Adipose tissue (tissue), 3 donors: ENCODE measurements around the gene DCLK2. TPM values are rescaled to one million over a fixed set of nuclear protein-coding genes. Genes with fewer than 3 reads are reported as not detected.

Experiments used
- H3K27ac ChIP-seq: one replicate; pipeline ENCODE4 v1.5.1; 2013; ENCODE audit warnings: low read depth, low read length
- WGBS, 3 donors: extraction: QIAGEN DNeasy Blood & Tissue Kit; methylation state at CpG; one replicate each; pipeline ENCODE4 v1.1.7; 2013; 5-methylcytosine and 5-hydroxymethylcytosine counted together
- polyA plus RNA-seq, 3 donors: library from polyadenylated mRNA; stranded (reverse); fragments of 200-250 nt; gene quantifications; one replicate each; pipeline ENCODE4 v1.2.3, GENCODE V29; 2013
- donor health status: healthy with polysubstance abuse.
- donor health status: Bipolar disorder and iron deficiency.
- donor health status: healthy.

The DCLK2 gene
- polyA plus RNA-seq, 3 donors: 0.93 to 3.7 (median 2.3) TPM

DNA sequence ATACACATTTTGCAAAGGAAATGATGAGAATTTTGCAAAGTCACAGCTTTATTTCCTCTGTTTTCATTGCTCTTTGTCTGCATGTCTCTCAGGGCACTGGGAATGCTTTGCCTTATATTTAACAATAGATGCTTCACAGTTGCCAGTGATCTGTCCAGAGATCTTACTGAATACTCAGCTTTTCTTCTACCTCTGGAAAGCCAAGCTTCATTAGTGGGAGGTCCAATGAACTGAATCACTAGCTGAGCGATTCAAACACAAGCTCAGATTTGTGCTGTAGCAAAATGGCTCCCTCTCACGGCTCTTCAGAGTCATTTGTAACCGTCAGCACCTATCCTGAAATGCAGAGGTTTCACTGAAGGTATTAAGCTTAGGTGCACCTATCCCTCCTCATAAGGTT is 138.9 kb downstream of the DCLK2 start:
- H3K27ac ChIP-seq: no peak overlapping the region
- 22 to 49% (median 30%) methylated on average over 3 of the region's 3 CpGs for WGBS, 3 donors

DNA sequence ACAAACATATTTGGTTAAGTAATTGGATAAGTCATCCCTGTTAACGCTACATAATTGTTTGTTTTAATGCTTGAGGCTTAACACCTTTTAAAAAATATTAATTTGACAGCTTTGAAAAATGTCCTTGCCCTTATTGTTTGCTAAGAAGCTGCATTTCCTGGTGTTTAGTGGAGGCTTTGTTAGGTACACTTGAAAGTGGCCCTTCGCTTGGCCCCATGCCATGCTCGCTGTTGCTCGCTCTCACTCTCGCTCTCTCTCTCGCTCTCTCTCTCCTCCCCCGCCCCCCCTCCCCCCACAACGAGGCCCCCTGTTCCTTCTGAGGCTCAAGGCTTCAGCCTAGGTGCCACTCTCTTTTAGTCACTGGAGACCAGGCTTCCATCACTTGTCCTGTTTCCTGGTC is 139.6 kb downstream of the DCLK2 start:
- WGBS, 3 donors: 48 to 73% (median 72%) methylated on average over 8 of the region's 8 CpGs
- no peak overlapping the region for H3K27ac ChIP-seq

DNA sequence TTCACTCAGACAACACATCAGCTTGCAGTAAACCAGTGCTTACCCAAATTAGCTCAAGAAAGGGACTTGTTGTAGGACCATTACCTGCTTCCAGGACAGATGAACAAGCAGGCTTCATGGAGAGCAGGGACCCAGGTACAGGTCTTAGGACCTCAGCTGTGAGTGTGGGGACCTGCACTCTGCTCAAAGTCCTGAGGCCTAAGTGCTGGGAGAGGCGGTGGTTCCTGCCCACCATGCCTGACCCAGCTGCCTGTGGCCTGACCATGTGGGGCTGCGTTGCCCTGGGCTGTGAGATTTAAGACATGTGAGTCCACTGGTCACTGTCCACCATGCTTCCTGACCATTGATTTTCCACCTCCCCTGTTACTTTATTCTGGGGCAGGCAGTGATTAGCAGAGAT is 140.2 kb downstream of the DCLK2 start:
- no peak overlapping the region for H3K27ac ChIP-seq
- 91 to 100% (median 92%) methylated on average over 2 of the region's 2 CpGs for whole genome bisulfite sequencing, 3 donors

DNA sequence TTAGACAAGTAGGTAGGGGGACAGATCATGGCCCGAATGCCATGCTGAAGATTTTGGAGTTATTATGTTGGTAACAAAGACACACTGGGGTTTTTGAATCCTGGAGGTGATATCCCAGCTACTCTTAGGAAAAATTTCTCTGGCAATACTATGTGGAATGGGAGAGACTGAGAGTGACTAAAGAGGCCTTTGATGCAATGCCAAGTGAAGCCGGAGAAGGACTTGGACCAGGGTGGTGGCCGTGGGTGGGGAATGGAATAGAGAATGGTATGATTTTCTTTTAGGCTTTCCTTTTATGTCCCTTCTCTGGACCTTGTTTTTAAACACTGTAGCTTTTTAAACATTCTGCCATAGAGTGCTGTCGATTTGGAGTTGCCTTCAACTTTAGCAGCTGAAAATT is 141.6 kb downstream of the DCLK2 start:
- H3K27ac ChIP-seq: no peak overlapping the region
- WGBS, 3 donors: 72 to 92% (median 77%) methylated on average over 4 of the region's 4 CpGs

DNA sequence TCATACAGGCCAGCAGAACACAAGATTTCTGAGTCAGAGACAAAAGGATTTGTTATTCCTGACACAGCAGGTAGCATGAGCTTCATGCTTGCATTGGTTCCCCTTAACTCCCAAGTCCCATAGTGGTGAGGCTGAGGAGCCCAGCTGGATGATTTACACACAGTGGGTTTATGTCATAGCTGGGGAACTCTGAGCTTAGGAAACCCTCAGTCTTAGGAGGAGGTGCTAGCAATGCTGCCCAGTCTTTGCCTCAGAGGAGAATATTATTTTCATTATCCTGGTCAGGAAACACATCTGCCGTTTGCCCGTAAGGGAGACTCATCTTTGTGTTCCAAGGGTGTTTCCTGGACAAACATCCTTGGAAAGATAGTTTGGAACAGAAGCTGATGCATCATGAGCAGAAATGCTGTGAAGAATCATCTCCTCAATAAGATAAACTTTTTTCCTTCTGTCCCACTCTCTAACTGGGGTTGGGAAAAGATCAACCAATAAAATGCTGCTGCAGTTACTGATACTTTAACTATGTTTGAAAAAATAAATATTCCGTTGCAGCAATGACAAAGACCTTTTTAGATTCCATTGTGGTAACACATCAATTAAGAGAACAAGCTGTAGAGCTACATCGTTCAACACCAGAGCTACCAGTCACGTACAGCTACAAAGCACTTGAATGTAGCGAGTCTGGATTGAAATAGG is 146.8 kb downstream of the DCLK2 start:
- no peak overlapping the region for H3K27ac ChIP-seq
- 85 to 92% (median 88%) methylated on average over 6 of the region's 6 CpGs for WGBS, 3 donors

DNA sequence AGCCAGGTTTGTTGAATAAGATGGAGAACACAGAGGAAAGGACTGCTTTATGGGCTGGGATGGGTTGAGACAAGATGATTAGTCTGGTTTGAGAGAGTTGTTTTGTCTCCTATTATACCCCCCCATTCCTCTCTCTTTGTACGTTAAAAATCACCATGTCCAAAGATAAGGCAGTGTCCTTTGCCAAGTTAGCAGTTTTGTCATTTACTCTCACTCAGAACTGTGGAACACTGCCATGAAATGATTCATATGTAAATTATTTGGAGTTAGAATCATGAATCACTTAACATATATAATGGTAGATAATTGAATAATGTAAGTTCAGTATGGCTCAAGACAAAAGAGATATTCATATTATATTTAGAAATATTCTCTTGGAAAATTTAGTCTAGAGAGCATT is 151.3 kb downstream of the DCLK2 start:
- 17 to 42% (median 42%) methylated on average over 1 of the region's 1 CpG for WGBS, 3 donors
- no peak overlapping the region for H3K27ac ChIP-seq

DNA sequence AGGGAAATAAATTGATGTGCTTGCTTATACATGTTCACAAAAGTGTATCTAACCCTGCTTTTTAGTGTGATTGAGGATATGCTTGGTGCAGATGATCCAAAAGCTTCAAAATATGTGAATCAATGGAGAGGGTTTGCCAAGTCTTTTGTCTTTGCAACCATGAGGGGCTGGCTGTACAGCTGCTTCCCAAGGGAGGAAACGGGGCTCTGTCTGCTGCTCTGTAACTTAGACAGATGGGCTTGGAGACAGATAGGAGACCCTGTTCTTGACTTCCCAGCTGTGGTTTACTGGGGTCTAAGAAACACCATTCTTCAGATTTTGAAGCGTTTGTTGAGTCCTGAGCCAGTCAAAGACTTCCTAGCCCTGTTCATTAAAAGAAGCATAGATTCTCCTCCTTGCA is 152.3 kb downstream of the DCLK2 start:
- H3K27ac ChIP-seq: no peak overlapping the region
- WGBS, 3 donors: 71 to 81% (median 78%) methylated on average over 2 of the region's 2 CpGs

DNA sequence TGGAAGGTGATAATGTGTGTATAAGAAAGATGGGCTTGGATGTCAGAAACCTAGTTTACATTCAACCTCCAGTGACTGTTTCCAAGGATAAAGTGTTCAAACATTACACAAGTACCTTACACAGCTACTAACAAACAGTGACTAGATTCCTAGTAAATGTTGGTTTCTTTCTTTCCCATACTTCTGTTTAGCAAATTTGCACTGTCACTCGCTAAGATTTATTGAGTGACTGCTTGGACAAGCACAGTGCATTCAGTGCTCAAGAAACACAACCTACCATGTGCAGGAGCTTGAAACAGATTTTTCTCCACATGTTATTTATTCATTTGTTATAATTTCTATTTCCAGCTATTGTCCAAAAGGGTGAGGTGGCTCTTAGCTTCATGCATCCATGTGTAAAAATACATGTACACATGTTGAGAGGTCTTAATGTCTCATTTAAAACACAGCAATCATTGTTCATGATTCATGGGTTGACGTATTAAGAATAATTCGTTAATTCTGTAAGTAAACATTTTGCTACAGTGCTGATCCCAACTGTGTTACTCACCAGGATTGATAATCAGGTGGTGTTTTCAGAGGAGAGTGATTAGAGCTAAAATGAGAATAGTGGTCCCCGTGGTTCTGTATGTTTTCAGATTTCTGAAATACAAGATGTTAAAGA is 153.0 kb downstream of the DCLK2 start:
- H3K27ac ChIP-seq: no peak overlapping the region
- 85 to 93% (median 85%) methylated on average over 4 of the region's 4 CpGs for WGBS, 3 donors

DNA sequence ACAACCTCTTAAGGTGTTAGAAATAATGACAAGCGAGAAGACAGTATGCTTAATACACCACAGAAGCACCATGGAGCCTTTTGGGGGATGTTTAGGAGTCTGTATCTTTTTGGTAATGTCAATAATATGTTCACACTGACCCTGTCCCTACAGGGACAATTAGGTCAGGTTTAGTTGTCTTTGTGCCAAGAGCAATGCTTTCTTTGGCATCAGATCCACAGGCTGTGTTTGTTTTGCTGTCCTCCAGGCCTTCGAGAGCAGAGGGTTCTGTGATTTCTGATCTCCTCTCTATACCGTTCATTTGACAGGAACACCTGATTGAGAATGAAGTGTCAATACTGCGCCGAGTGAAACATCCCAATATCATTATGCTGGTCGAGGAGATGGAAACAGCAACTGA is 153.8 kb downstream of the DCLK2 start:
- 58 to 82% (median 70%) methylated on average over 6 of the region's 6 CpGs for WGBS, 3 donors
- H3K27ac ChIP-seq: no peak overlapping the region

DNA sequence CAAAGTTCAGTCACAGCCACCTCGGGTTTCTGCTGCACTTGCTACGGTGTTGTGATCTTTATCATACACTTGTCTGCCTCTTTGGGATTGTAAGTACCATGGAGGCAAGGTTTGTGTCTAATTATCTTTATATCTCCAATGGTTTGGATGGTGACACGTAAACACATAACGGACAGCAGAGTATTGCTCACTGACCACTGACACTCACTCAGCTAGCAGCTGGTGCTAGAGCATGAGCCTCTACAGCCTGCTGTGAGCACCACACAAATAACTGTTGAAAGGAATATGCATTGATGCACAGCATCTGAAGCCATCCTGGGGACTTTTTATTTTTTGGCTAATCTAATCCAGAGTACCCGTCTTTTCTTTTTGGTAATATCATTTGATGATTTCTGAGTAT is 156.0 kb downstream of the DCLK2 start:
- WGBS, 3 donors: 94 to 95% (median 95%) methylated on average over 5 of the region's 5 CpGs
- no peak overlapping the region for H3K27ac ChIP-seq

DNA sequence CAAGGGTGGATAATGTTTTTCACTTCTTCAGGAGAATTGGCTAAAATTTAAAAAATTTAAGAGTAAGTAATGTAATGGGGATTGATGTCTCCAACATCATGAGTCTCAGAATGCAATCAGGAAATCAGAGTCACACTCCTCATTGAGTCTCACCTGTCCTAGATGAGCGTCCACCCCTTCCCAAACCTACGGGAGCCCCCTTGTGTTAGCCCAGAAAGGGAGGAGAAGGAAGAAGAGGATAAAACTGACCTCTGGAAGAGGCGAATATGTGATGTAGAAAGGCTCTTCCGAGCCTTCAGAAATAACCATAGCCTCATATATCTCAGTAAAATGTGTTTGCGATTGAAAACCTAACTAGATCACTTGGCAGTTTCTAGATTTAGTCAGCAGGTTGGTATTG is 157.1 kb downstream of the DCLK2 start:
- H3K27ac ChIP-seq: no peak overlapping the region
- WGBS, 3 donors: 91 to 96% (median 95%) methylated on average over 5 of the region's 5 CpGs

DNA sequence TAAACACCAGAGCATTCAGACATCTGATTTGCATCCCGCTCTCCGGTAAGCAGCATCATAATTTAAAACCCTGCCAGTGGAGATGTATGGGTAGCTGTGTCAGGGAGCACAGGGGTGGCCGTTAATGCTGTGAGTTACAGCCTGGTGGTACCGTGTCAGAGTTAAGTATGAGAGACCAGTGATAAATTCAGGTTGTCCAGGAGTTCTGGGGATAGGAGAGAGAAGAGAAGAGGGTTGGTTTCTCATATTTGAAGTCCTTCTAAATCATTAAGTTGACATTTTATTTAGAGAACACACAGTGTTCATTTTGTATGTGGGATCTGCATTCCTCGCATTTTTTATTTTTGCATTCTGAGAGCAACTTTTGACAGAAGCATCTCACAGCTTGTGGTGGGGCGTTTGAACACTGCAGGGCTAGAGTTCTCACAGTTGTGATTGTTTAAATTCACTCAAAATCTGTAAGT is 157.6 kb downstream of the DCLK2 start:
- H3K27ac ChIP-seq: no peak overlapping the region
- WGBS, 3 donors: 76 to 83% (median 82%) methylated on average over 6 of the region's 6 CpGs

DNA sequence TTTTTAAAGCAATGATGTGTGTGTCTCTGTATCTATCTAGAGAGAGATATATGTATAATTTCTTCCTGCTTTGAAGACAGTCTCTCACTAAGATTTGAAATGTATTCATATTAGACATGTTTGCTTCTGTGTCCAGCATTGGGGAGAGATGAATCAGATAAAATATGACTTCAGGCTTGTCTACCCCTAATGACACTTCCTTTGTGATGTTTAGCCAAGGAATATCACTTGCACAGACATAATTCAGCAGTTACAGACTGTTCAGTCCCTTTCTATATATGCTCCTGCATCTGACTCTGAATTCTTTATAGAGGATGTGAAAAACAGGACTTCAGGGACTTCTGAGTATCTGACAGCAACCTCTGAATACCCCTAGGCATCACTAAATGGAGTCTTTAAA is 158.4 kb downstream of the DCLK2 start:
- no peak overlapping the region for H3K27ac ChIP-seq

DNA sequence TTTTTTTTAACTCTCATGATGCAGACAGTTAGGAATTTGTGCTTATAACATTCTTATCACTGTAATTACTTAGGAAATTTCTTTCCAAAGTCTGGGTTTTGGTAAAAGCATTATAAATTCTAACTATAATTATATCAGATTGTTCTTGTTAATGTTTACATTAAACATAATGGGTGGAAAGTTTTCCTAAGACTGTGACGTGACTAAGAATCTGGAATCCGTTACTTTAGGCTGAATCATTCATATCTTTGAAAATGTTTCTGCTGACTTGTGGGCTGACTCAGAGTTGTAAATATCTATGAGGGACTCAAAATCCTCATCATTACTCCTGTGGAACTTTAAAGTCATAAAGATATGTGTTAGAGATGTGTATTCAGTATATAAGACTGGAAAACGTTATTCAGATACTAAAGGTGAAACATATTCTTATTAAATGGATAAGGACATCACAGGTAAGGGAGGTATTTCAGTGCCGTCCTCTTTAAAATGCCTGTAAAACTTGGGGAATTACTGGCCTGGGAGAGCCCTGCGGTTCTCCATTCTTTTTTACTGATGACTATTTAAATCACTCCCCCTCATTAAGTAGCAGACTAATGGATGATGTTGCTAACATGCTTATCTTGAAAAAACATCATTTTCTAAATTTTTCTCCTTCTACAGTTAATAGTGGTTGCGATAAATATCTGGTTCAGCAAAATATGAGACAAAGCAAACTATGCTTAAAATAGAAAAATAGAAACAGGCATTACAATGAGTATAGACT is 159.0 kb downstream of the DCLK2 start:
- WGBS, 3 donors: 64 to 71% (median 67%) methylated on average over 6 of the region's 6 CpGs
- H3K27ac ChIP-seq: no peak overlapping the region

DNA sequence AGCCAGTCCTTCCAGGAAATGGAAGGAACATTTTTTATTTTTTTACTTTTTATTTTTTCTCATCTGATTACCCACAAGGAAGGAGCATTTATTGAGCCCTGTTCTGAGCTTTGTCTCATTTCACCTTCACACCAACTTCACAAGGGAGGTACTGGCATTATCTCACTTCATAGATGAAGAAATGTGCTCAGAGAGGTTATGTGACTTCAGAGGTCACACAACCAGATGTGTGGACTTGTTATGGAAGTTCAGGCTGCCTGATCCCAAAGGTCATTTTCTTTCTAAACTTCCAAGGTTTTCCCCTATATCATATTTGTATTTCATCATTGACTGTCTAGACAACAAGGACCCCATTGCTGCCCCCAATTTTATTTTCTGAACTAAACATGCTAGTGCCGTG is 160.3 kb downstream of the DCLK2 start:
- H3K27ac ChIP-seq: no peak overlapping the region
- 92 to 100% (median 96%) methylated on average over 1 of the region's 1 CpG for WGBS, 3 donors

DNA sequence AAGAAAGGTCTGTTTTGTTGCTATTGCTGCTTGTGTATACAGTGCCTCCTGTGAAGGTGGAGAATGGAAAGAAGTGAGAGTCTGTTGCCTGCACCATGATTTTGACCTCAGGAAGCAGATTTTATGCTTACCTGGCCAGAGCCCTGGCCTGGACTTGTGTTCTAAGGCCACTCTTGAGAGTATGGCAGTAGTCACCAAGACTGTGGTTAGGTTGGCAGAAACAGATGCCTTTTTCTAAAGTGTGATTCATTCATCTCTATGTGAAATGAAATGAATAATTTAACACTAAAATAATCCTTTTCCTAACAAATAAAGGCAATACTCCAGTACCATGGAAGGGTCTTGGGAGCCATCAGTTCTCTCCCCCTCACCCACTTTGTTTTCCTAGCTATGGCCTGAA is 161.8 kb downstream of the DCLK2 start:
- H3K27ac ChIP-seq: no peak overlapping the region

DNA sequence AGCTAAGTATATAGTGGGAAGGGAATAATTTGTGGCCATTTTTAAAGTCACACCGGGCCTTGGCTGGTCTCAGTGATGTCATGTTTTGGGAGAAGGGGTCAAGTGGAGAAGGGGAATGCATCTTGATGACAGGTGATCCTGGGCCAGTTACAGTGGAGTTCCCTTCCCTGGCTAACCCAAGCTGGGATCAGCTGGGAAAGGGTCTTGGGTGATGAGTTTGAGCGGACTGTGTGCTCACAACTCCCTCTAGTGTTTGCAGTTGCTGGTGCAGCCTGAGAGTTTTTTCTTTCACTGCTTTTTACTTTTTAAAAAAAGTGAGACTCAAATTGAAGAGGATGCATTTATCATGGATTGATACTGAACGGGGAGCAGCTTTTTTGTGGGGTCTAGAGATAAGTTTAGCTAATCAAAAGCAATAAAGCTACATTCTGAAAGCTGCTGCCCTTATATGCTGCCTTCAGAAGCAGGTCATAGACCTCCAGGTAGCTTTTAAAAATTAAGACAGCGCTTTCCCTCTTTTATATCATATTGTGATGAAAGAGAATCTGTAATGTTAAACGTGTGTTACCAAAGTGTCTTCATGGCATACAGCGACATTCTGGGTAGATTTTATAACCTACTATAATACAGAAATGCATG is 164.7 kb downstream of the DCLK2 start:
- WGBS, 3 donors: 47 to 54% (median 53%) methylated on average over 6 of the region's 6 CpGs
- H3K27ac ChIP-seq: no peak overlapping the region

DNA sequence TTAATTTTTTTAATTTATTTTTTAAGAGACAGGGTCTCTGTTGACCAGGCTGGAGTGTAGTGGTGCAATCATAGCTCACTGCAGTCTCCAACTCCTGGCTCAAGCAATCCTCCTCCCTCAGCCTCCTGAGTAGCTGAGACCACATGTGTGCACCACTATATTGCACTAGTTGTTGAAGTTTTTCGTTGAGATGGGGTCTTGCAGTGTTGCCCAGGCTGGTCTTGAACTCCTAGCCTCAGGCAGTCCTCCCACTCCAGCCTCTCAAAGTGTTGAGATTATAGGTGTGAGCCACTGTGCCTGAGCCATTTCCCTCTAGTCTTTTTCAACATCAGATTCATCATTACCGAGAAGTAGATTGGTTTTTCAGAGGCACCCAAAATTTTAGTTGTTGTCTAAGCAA is 165.7 kb downstream of the DCLK2 start:
- 92 to 97% (median 95%) methylated on average over 2 of the region's 2 CpGs for WGBS, 3 donors
- no peak overlapping the region for H3K27ac ChIP-seq

DNA sequence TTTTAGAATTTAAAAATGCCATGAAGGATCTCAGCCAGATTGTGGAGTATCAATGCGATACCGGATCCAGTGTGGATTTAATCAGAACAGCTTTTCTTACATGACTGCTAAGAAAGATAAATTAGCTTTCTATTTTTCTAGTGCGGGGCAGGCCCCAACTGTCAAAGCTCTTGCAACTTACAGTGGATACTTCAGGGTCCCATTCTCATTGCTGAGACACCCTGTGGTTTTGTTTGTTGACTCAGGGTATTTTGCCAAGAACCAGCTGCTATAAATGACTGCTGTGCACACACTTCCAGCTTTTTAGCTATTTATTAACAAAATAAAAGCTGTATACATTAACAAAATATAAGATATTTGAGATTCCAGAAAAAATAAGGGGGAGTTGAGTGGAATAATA is 166.4 kb downstream of the DCLK2 start:
- no peak overlapping the region for H3K27ac ChIP-seq

More for the DNA sequence above, 166.4 kb downstream of the DCLK2 start:
- WGBS, 3 donors: 29 to 76% (median 72%) methylated on average over 3 of the region's 3 CpGs
